Activated T-helper 1 cell treated with anti-CD3 and anti-CD28 coated beads, Interleukin-2, amount 50 U/mL, for 16 hours (primary cell): ENCODE measurements around the gene ZNF70.
A peak's percentile ranks its signal among the peaks of the same experiment; 100 is the strongest.

ENCODE experiments used
- DNase-seq, 2 donors: peaks; one replicate each; pipeline ENCODE4 v3.0.0-alpha.2; 2020; ENCODE audit warnings: low read depth in 1 of 2, low spot score in 1 of 2

The ZNF70 gene

GRCh38 chr22:23720855-23721254 lies 30.1 kb downstream of the ZNF70 start:
- no peak for DNase-seq

- DNase-seq: no peak
Measured at GRCh38 chr22:23718371-23719165, 32.3 kb downstream of the ZNF70 start.

GRCh38 chr22:23716811-23717801 lies 33.8 kb downstream of the ZNF70 start:
- DNase-seq: peak; percentile 56 to 62

GRCh38 chr22:23715806-23716375 lies 35.0 kb downstream of the ZNF70 start:
- no peak for DNase-seq

GRCh38 chr22:23714596-23715578 lies 36.0 kb downstream of the ZNF70 start:
- DNase-seq: no peak

- DNase-seq: no peak
Measured at GRCh38 chr22:23713696-23714595, 37.0 kb downstream of the ZNF70 start.

- DNase-seq: no peak
Measured at GRCh38 chr22:23712256-23712655, 38.7 kb downstream of the ZNF70 start.

- DNase-seq: no peak
Measured at GRCh38 chr22:23709107-23709506, 41.8 kb downstream of the ZNF70 start.

GRCh38 chr22:23708270-23708669 lies 42.6 kb downstream of the ZNF70 start:
- DNase-seq: no peak

- DNase-seq: no peak
Measured at GRCh38 chr22:23705358-23705757, 45.6 kb downstream of the ZNF70 start.

GRCh38 chr22:23704829-23705228 lies 46.1 kb downstream of the ZNF70 start:
- no peak for DNase-seq

GRCh38 chr22:23704062-23704461 lies 46.9 kb downstream of the ZNF70 start:
- DNase-seq: no peak

GRCh38 chr22:23700706-23701105 lies 50.2 kb downstream of the ZNF70 start:
- DNase-seq: no peak

GRCh38 chr22:23698673-23699235 lies 52.2 kb downstream of the ZNF70 start:
- no peak for DNase-seq

GRCh38 chr22:23698094-23698493 lies 52.8 kb downstream of the ZNF70 start:
- no peak for DNase-seq

GRCh38 chr22:23697031-23697970 lies 53.6 kb downstream of the ZNF70 start:
- no peak for DNase-seq

GRCh38 chr22:23696326-23696851 lies 54.5 kb downstream of the ZNF70 start:
- DNase-seq: peak; percentile 55 to 61
